Activated naive CD8-positive, alpha-beta T cell (primary cell): Measurements from ENCODE around the gene FAM13A.

Source experiments
- H3K27ac Mint-ChIP-seq: one replicate; pipeline ENCODE4 v1.8.0; 2021; ENCODE audit warnings: mixed read lengths
- H3K27me3 Mint-ChIP-seq: one replicate; pipeline ENCODE4 v1.8.0; 2021; ENCODE audit warnings: mixed read lengths
- H3K36me3 Mint-ChIP-seq: one replicate; pipeline ENCODE4 v1.8.0; 2021; ENCODE audit warnings: mixed read lengths
- H3K4me1 Mint-ChIP-seq: one replicate; pipeline ENCODE4 v1.8.0; 2021; ENCODE audit warnings: low read depth, mixed read lengths
- H3K4me3 Mint-ChIP-seq: one replicate; pipeline ENCODE4 v1.8.0; 2021; ENCODE audit warnings: mild to moderate bottlenecking, mixed read lengths
- H3K9me3 Mint-ChIP-seq: one replicate; pipeline ENCODE4 v1.8.0; 2021; ENCODE audit warnings: low read depth, mixed read lengths

The FAM13A gene

DNA sequence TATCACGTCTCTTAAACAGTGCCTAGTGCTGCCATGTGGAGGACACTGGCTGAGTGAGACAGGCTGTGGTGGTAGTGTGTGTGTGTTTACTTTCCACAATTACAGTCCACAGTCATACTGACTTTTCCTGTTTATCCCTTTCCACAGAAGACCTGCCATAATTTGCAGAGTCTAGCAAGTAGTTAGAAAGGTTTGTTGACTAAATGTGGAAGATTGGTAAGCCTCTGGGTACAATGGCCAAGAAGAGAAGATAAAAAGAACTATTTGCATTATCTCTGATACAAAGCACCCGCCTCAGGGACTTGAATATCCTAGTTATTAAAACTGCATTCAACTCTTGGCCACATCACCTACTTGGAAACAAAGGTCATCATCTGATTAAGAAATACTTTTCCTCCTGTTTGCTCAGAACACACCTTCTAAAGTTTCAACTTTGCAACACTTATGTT is 89.1 kb downstream of the FAM13A start:
- no peaks in the 10 kb centered on the region for H3K27me3 Mint-ChIP-seq
- H3K9me3 Mint-ChIP-seq, result no peaks in the 10 kb centered on the region
- H3K36me3 Mint-ChIP-seq, result no peaks in the 10 kb centered on the region
- H3K27ac Mint-ChIP-seq, result no peak overlapping the region
- H3K4me3 Mint-ChIP-seq, result no peak overlapping the region
- no peaks in the 10 kb centered on the region for H3K4me1 Mint-ChIP-seq

DNA sequence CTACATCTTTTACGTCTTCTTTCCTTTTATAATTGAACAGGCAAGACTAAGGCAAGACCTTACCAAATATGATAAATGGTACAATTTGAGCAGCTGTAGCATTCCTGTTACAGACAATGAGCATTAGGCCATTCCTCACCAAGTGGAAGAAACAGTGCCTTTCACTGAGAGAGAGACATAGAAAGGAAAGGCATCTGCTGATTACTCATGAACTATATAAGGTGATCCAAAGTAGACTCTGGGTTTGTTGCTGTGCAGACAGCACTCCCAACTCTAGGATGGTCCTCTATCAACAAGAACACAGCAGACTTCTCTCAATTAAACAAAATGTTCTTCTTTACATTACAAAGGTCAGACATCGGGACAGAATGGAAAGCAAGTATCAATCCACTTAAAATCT is 91.9 kb downstream of the FAM13A start:
- Mint-ChIP-seq H3K9me3 (no peaks in the 10 kb centered on the region), H3K27ac (no peak overlapping the region), H3K36me3 (no peaks in the 10 kb centered on the region), H3K4me3 (no peak overlapping the region), H3K4me1 (peaks cover 4% of the 10 kb centered on the region), H3K27me3 (no peaks in the 10 kb centered on the region)

DNA sequence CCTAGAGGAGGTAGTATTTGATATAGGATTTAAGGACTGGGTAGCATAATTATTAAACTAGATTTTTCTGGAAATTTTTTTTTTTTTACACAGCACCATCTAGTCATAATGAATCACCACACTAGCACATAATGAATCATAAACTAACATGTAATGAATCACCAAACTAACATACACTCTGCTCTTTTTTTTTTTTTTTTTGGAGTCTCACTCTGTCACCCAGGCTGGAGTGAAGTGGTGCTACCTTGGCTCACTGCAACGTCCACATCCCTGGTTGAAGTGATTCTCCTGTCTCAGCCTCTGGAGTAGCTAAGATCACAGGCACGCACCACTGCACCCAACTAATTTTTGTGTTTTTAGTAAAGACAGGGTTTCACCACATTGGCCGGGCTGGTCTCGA is 92.5 kb downstream of the FAM13A start:
- Mint-ChIP-seq H3K27me3 (no peaks in the 10 kb centered on the region), H3K4me1 (peaks cover 4% of the 10 kb centered on the region), H3K36me3 (no peaks in the 10 kb centered on the region)

DNA sequence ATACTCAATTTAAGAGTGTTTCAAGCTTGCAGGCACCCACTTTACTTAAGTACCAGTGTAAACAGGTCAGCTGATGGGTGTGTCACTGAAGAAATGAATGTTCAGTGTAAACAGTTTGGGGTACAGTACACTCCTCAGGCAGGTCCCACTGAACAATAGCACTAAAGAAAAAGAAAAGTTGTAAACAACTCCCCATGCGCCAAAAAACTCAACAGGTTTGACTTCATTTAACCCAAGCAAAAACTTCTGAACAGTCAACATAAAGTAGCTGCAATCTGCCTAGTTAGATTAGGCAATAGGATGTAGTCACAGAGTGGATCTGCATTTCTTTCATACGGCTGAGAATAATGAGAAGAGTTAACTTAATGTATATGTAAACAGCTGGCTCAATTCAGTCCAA is 93.2 kb downstream of the FAM13A start:
- H3K4me1 Mint-ChIP-seq, result peaks cover 4% of the 10 kb centered on the region

More for the DNA sequence above, 92.5 kb downstream of the FAM13A start:
- H3K27ac Mint-ChIP-seq, result no peak overlapping the region
- no peak overlapping the region for H3K4me3 Mint-ChIP-seq
- no peaks in the 10 kb centered on the region for H3K9me3 Mint-ChIP-seq

DNA sequence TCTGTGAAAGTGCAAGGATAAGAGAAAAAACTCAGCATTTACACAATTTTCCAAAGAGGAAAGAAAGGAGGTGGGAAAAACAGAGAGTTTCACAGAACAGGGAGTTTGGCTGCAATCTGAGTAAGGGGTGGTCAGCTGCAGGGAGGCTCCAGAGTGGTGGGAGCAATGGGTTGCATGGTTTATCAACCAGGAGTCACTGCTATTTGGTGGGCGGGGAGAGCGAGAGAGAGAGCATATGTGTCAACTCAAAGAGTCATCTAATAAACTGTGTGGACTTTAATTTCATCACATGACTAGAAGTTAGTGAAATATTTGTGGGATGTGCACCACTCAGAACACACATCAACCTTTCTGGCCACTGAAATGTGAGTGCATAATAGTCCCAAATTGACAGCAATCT is 94.6 kb downstream of the FAM13A start:
- Mint-ChIP-seq H3K27me3 (no peaks in the 10 kb centered on the region), H3K27ac (no peak overlapping the region), H3K36me3 (peaks cover 2% of the 10 kb centered on the region), H3K4me3 (no peak overlapping the region), H3K9me3 (no peaks in the 10 kb centered on the region), H3K4me1 (peaks cover 4% of the 10 kb centered on the region)

More for the DNA sequence above, 93.2 kb downstream of the FAM13A start:
- H3K27me3 Mint-ChIP-seq, result no peaks in the 10 kb centered on the region
- H3K27ac Mint-ChIP-seq, result no peak overlapping the region
- no peaks in the 10 kb centered on the region for H3K9me3 Mint-ChIP-seq
- no peaks in the 10 kb centered on the region for H3K36me3 Mint-ChIP-seq
- H3K4me3 Mint-ChIP-seq, result no peak overlapping the region

DNA sequence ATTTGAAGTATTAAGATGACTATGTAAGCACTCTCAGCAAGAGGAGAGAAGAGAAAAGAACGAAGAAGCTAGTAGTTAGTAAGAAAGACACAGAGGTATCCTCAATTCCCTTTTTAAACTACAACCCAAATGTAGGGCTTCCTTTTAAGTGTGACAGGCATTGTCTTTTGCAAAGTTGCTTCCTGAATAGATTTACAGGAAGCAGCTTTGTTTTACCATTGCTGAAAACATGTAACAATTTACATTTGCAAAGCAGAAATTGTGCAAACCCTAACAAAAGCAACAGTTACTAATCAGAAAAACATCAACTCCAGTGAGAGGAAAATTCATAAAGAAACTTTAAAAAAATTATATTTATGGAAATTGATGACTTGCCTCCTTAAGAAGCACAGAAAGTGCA is 96.4 kb downstream of the FAM13A start:
- Mint-ChIP-seq H3K4me3 (no peak overlapping the region), H3K27ac (no peak overlapping the region)

DNA sequence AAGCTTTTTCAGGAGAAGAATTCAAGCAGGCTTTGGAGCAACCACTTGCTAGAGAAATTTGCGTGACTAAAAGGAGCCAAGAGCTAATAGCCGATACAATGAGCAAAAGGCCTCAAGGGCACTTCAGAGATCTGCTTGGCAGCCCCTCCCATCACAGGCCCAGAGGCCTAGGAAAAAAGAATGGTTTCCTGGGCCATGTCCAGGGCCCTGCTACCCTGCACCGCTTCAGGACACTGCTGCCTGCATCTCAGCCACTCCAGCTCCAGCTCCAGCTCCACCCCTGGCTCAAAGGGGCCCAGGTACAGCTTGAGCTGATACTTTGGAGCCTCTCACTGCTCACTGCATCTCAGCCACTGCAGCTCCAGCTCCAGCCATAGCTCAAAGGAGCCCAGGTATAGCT is 98.9 kb downstream of the FAM13A start:
- Mint-ChIP-seq H3K27ac (no peak overlapping the region), H3K27me3 (no peaks in the 10 kb centered on the region)

More for the DNA sequence above, 96.4 kb downstream of the FAM13A start:
- H3K4me1 Mint-ChIP-seq, result peaks cover 4% of the 10 kb centered on the region
- no peaks in the 10 kb centered on the region for H3K9me3 Mint-ChIP-seq
- peaks cover 2% of the 10 kb centered on the region for H3K36me3 Mint-ChIP-seq
- H3K27me3 Mint-ChIP-seq, result no peaks in the 10 kb centered on the region

DNA sequence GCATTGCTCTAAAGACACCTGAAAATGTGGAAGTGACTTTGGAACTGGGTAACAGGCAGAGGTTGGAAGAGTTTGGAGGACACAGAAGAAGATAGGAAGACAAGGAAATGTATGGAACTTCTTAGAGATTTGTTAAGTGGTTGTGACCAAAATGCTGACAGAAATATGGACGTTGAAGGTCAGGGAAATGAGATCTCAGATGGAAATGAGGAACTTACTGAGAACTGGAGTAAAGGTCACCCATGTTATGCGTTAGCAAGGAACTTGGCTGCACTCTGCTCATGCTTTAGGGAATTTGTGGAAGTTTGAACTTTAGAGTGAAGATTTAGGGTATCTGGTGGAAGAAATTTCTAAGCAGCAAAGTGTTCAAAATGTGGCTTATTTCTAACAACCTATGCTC is 99.4 kb downstream of the FAM13A start:
- no peaks in the 10 kb centered on the region for H3K27me3 Mint-ChIP-seq
- H3K9me3 Mint-ChIP-seq, result no peaks in the 10 kb centered on the region
- no peak overlapping the region for H3K27ac Mint-ChIP-seq
- H3K36me3 Mint-ChIP-seq, result peaks cover 4% of the 10 kb centered on the region
- H3K4me1 Mint-ChIP-seq, result peaks cover 8% of the 10 kb centered on the region
- no peak overlapping the region for H3K4me3 Mint-ChIP-seq

More for the DNA sequence above, 98.9 kb downstream of the FAM13A start:
- H3K9me3 Mint-ChIP-seq, result no peaks in the 10 kb centered on the region
- H3K4me1 Mint-ChIP-seq, result peaks cover 8% of the 10 kb centered on the region
- peaks cover 4% of the 10 kb centered on the region for H3K36me3 Mint-ChIP-seq
- H3K4me3 Mint-ChIP-seq, result no peak overlapping the region

DNA sequence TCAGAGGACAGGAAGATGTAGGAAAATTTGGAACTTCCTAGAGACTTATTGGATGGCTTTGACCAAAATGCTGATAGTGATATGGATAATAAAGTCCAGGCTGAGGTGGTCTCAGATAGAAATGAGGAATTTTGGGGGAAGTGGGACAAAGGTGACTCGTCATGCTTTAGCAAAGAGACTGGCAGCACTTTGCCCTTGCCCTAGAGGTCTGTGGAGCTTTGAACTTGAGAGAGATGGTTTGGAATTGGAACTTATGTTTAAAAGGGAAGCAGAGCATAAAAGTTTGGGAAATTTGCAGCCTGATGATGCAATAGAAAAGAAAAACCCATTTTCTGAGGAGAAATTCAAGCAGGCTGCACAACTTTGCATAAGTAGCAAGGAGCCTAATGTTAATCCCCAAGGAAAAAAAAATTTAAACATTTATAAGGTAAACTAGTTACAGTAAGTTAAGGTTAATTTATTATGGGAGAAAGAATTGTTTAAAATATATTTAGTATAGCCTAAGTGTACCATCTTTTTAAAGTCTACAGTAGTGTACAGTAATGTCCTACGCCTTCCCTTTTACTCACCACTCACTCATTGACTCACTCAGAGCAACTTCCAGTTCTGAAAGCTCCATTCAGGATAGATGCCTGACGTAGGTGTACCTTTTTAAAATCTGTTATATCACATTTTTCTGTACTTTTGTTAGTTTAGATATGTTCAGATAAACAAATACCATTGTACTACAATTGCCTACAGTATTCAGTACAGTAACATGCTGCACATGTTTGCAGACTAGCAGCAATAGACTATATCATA is 101.2 kb downstream of the FAM13A start:
- Mint-ChIP-seq H3K36me3 (peaks cover 4% of the 10 kb centered on the region), H3K27ac (no peak overlapping the region), H3K27me3 (no peaks in the 10 kb centered on the region), H3K4me3 (no peak overlapping the region), H3K9me3 (no peaks in the 10 kb centered on the region), H3K4me1 (peaks cover 8% of the 10 kb centered on the region)

DNA sequence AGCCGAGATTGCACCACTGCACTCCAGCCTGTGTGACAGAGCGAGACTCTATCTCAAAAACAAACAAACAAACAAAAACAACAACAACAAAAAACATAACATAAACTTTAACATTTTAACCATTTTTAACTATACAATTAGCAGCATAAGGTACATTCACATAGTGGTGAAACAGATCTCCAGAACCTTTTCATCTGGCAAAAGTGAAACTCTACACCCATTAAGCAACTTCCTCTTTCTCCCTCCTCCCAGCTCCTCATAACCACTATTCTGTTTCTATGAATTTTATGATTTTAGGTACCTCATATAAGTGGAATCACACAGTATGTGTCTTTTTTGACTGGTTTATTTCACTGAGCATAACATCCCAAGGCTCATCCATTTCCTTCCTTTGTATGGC is 103.6 kb downstream of the FAM13A start:
- Mint-ChIP-seq H3K9me3 (no peaks in the 10 kb centered on the region), H3K4me1 (peaks cover 13% of the 10 kb centered on the region), H3K27me3 (no peaks in the 10 kb centered on the region), H3K27ac (no peak overlapping the region), H3K4me3 (no peak overlapping the region), H3K36me3 (peaks cover 4% of the 10 kb centered on the region)

DNA sequence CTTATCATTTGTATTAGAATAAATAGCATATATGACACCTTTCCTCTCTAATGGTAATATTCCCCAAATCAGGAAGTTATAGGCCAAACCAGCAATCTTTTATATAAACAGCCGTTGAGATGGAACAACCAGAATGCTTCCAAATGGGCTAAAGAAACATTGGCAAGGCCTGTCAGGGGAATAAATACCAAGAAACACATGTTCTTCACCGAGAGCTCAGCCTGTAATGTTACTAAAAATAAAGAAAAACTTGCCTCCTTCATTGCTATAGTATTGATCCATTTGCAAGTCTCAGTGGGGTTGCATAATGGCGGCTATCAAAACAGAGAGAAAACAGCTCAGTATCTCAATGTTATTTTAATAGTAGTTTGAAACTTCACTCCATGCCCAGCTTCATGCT is 104.9 kb downstream of the FAM13A start:
- no peaks in the 10 kb centered on the region for H3K27me3 Mint-ChIP-seq
- H3K27ac Mint-ChIP-seq, result no peak overlapping the region
- peaks cover 15% of the 10 kb centered on the region for H3K4me1 Mint-ChIP-seq
- H3K9me3 Mint-ChIP-seq, result no peaks in the 10 kb centered on the region
- H3K36me3 Mint-ChIP-seq, result peaks cover 2% of the 10 kb centered on the region
- no peak overlapping the region for H3K4me3 Mint-ChIP-seq

DNA sequence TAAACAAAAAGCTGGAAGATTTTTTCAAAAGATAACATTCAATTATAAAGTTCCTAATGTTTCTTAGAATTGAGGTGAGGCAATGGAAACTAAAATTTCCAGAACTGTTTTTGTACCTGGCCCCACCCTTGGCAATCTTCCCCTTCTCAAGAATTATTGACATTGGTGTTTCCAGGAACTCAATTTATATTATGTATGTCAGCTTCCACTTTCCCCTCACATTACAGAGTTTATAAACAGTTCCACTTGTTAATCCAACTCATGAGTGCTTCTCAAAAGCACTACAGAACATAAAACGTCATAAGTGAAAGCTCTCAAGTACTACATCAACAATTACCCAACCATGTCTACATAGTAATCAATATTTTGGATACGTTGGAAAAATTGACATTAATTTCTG is 107.4 kb downstream of the FAM13A start:
- H3K9me3 Mint-ChIP-seq, result no peaks in the 10 kb centered on the region
- H3K27ac Mint-ChIP-seq, result no peak overlapping the region
- no peak overlapping the region for H3K4me3 Mint-ChIP-seq
- no peaks in the 10 kb centered on the region for H3K27me3 Mint-ChIP-seq
- peaks cover 2% of the 10 kb centered on the region for H3K36me3 Mint-ChIP-seq
- peaks cover 15% of the 10 kb centered on the region for H3K4me1 Mint-ChIP-seq

DNA sequence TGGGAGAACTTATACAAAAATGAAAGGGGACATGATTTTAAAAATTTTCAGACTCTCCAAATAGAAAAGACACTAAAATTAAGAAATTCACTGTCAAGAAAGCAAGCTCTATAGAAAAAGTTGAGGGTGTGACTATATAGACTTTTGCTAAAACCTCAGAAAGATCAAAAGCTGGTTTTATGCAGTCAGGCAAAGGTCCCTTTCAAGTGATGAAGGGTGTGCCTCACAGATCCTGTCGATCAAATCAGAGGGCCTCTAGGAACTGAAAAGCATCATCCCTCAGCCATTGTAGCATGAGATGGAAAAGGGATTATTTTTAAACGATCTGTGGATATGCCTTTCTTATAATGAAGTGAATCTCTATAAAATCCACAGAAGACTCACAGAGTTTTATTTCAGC is 116.5 kb downstream of the FAM13A start:
- Mint-ChIP-seq H3K4me1 (peaks cover 25% of the 10 kb centered on the region), H3K9me3 (no peaks in the 10 kb centered on the region), H3K27ac (no peak overlapping the region), H3K27me3 (no peaks in the 10 kb centered on the region), H3K4me3 (no peak overlapping the region), H3K36me3 (no peaks in the 10 kb centered on the region)

DNA sequence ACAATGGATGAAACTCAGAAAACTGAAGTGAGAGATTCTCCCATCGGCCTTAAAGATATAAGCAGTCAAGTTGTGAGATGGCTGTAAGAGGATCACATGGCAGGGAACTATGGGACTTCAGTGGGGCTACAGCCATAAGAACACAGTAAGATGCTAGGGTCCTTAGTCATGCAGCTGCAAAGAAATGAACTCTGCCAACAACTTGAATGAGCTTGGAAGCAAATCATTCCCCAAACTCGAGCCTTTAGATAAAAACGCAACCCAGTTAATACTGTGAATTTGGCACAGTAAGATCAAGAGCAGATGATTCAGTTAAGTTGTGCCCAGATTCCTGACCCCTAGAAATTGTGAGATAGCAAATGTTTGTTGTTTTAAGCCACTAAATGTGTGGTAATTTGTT is 117.3 kb downstream of the FAM13A start:
- Mint-ChIP-seq H3K4me1 (peaks cover 25% of the 10 kb centered on the region), H3K9me3 (no peaks in the 10 kb centered on the region)

DNA sequence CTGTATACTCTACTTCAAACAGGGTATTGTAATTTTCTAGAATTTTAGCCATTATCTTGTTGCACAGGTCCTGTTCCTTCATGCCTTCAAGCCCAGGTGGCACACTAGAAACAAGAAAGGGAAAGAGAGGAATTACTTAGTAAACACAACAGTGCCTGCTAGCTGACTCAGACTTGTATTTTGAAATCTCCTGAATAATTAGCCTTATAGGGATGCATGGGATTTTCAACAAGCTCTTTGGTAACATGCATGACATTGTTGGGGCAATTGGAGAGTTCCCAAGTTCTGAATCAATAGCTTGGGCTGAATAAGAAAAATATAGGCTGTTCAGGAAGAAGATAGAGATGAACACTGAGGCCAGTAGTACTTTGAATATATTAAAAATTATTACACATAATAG is 118.8 kb downstream of the FAM13A start:
- peaks cover 33% of the 10 kb centered on the region for H3K4me1 Mint-ChIP-seq
- no peaks in the 10 kb centered on the region for H3K27me3 Mint-ChIP-seq
- H3K36me3 Mint-ChIP-seq, result no peaks in the 10 kb centered on the region
- no peaks in the 10 kb centered on the region for H3K9me3 Mint-ChIP-seq
- no peak overlapping the region for H3K4me3 Mint-ChIP-seq
- H3K27ac Mint-ChIP-seq, result no peak overlapping the region

More for the DNA sequence above, 117.3 kb downstream of the FAM13A start:
- Mint-ChIP-seq H3K27me3 (no peaks in the 10 kb centered on the region), H3K4me3 (no peak overlapping the region), H3K27ac (peak overlapping the region; percentile 41), H3K36me3 (no peaks in the 10 kb centered on the region)

DNA sequence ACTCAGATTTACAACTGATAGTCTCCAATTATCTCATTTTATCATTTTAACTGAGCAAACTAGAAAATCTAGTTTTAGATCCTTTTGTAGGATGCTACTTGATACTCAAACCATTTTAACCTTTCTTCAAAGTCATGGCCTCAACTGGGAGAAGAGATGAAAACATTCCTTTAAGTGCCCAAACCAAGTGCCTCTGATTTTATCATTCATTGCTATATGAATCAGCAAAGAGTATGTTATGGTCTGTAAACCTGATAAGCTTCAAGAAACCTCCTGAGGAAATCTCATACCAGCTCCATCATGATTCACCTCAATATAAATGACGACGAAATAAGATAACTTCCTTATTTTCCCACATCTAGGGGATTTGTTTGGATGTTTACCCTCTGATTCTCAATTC is 119.9 kb downstream of the FAM13A start:
- Mint-ChIP-seq H3K4me3 (no peak overlapping the region), H3K27ac (no peak overlapping the region), H3K27me3 (no peaks in the 10 kb centered on the region), H3K9me3 (no peaks in the 10 kb centered on the region), H3K36me3 (no peaks in the 10 kb centered on the region), H3K4me1 (peaks cover 29% of the 10 kb centered on the region)
